GM19238 (cell line): ENCODE results near the gene GPRC5A.
A peak's percentile ranks its signal among the peaks of the same experiment; 100 is the strongest.

Experiments
- DNase-seq: peaks from one replicate; pipeline ENCODE4 v3.0.0; 2011; ENCODE audit warnings: low spot score; ENCODE audit not compliant: insufficient read length

GPRC5A gene

DNA sequence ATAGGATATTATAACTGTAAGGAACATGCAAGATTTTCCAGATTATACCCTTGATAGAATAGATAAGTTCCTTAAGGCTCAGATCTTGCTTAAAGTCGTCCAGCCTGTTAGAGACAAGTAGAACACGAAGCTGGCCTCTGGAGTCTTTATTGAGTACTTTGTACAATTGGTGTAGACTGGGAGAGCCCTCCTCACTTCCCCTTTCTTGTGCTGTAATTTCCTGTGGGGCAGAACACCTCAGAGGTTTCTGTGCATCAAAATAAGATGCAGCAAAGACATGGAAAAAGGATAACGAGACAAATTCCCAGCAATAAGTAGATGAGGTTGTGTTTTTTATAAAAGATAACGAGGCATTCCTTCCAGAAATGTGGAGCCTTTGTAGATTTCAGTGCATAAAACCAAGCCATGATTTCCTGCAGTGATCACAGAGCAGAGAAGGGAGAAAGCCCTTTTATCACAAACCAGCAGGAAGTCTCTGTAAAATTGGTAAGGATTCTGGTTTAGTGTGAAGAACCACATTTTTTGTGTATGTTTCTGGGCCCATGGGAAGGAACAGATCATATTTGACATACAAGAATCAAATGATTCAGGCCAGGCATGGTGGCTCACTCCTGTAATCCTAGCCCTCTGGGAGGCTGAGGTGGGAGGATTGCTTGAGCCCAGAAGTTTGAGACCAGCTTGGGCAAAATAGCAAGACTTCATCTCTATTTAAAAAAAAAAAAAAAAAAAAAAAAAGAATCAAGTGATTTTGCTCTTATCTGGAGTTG lies 18.0 kb downstream of the GPRC5A start:
- no peak for DNase-seq

- no peak for DNase-seq
These were observed 18.6 kb downstream of the GPRC5A start for GRCh38 chr12:12909995-12910420.

DNA sequence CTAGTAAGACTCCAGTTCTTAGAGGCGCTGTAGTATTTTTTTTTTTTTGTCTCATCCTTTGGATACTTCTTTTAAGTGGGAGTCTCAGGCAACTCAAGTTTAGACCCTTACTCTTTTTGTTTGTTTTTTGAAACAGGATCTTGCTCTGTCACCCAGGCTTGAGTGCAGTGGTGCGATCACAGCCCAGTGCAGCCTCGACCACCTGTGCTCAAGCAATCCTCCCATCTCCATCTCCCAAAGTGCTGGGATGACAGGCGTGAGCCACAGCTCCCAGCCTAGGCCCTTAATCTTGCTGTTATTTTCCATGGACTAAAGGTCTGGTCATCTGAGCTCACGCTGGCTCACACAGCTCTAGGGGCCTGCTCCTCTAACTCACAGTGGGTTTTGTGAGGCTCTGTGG lies 21.3 kb downstream of the GPRC5A start:
- DNase-seq, result no peak

DNA sequence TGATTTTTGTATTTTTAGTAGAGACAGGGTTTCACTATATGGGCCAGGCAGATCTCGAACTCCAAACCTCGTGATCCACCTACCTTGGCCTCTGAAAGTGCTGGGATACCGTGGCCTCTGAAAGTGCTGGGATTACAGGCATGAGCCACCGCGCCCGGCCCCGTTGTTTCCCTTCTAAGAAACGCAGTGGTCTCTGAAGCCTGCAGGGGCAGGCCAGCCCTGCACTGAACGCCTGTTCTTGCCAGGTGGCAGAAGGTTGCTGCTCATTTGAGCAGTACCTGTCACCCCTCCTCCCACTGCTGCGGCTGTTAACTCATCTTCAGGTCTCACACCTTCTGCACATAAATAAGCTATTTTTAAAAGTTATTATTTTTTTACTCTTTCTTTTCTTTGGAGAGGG lies 24.3 kb downstream of the GPRC5A start:
- DNase-seq, result no peak

- DNase-seq, result peak; percentile 63
These were observed 25.0 kb downstream of the GPRC5A start for GRCh38 chr12:12916135-12916944.

DNA sequence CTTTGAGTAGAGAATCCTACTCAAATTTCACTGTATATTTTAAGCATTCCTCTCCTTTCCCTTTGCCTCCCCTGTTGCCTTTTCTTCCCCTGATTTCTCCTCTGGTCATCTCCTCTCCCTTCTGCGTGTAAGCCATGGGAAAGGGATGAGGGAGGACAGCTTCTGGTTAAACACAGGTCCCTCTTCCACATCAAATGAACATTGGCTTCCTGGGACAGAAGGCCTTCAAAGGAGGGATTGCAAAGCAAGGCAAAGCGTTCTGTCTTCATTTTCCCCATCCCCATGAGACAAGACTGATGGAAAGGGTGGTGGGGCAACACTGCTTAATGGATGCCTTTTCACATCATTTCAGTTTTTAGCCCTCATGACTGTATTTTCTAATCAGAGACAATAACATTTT lies 26.2 kb downstream of the GPRC5A start:
- no peak for DNase-seq

DNA sequence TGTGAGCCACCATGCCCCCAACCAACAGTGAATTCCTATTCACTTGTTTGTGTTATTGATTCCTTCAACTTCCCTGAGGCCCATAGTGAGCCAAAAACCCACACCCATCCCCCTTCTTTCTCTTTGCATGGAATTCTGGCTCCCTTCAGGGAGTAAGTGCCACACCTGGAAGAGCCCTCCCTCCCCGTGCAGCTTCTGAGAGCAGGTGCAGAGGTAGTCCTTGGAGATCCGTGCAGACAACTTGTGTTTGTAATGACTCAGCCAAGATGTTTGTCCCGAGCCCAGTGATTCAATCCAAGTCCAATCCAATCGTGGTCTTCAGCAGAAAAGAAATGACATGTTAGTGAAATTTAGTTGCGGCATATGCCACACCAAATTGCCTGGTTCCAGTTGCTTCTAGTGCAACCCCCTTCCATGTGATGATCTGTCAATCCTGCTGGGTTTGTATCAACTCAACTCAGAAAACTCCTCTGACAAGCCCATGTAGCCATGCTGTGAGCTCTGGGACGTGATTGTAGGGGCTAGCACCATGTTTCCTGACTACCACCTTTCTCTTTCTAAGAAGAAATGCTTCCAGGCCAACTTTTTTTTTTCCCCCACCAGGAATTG lies 27.5 kb downstream of the GPRC5A start:
- no peak for DNase-seq

- no peak for DNase-seq
These were observed 28.5 kb downstream of the GPRC5A start for GRCh38 chr12:12919666-12920435.

GRCh38 chr12:12922191-12922616 lies 30.8 kb downstream of the GPRC5A start:
- no peak for DNase-seq

GRCh38 chr12:12922978-12923377 lies 31.6 kb downstream of the GPRC5A start:
- DNase-seq, result no peak

DNA sequence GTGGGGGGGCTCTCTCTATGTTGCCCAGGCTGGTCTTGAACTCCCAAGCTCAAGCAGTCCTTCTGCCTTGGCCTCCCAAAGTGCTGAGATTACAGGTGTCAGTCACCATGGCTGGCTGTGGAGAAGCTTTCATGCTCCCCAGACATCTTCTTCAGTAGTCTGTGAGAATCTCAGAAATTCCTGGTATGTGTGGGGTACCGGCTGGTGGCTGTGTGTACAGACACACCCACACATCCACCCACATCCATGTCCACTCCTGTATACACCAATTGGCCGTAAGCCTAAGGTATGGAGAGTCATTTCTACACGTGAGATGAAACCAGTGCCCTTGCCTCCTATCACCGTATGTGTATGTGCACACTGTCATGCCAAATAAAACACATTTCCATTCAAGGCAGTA lies 32.8 kb downstream of the GPRC5A start:
- DNase-seq, result no peak

- no peak for DNase-seq
These were observed 34.0 kb downstream of the GPRC5A start for GRCh38 chr12:12925388-12925787.

DNA sequence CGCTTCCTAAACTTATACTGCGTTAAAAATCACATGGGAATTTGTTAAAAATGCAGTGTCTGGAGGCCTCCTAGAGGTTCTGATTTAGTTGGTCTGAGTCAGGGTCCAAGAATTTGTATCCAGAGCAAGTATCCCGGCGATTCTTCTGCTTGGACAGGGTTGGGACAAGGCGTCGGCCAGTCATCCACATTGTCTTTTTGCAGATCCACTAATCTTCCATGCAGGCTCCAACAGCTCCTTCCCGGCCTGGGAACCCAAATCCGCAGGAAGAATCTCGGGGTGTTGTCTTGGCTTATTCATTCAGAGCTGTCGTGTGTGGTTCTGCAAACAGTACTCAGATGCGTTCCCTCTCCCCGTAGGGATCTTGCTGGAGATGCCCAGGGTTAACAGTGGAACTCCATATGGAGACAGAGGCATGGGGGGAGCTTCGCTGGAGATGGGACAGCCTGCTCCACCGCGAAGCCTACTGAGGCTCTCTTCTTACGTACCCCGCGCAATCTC lies 35.3 kb downstream of the GPRC5A start:
- no peak for DNase-seq

DNA sequence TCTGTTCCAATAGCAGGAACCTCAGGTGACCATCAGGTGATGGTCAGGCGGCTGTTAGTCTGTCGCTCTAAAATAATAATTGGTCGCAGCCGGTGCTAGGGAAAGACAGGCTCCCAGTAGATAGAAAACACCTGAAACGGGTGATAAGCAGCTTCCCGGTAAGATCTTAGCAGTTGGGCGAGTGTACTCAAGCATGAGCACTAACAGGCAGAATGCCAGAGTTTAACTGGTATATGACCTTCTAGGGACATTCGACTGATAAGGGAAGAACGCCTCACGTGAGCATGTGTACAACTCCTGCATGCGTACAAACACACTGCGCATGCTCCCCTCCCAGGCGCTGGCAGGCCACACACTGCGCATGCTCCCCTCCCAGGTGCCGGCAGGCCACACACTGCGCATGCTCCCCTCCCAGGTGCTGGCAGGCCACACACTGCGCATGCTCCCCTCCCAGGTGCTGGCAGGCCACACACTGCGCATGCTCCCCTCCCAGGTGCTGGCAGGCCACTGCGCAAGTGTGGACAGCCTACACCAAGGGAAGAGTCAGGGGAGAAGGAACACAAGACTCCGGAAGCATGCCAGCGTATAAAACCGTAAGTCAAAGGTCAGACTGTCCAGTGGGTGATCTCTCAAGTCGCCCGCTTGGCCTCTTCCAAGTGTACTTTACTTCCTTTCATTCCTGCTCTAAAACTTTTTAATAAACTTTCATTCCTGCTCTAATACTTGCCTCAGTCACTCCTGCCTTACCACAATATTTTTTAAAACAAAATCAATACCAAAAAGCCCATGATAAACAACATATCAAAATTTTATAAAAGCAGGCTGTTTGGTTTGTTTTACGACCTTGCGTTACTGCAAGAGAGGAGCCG lies 36.1 kb downstream of the GPRC5A start:
- DNase-seq, result no peak

- DNase-seq, result no peak
These were observed 38.3 kb downstream of the GPRC5A start for GRCh38 chr12:12929696-12930095.

DNA sequence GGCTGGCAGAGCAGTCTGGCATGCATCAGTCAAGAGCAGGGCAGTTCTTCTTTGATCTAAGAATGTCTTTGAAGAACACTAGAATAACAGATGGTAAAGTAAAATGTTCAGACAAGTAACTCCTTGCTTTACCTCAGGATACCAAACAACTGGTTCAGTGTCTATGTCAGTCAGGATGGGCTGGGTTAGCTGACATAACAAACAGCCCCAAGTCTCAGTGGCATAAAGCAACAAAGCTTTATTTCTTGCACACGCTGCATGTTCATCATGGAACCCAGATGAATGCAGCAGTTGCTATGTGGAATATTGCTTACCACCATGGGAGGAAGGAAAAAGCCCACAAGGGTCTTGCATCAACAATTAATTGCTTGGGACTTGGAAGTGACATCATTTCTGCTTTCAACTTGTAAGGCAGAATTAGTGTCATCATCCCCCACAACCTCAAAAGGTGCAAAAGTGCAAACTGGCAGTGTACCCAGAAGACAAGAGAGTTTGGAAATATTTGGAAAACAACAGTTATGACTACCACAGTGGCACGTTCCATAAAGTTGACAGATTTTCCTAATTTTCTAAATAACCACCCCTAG lies 39.4 kb downstream of the GPRC5A start:
- no peak for DNase-seq

- DNase-seq, result no peak
These were observed 42.4 kb downstream of the GPRC5A start for GRCh38 chr12:12933742-12934141.

DNA sequence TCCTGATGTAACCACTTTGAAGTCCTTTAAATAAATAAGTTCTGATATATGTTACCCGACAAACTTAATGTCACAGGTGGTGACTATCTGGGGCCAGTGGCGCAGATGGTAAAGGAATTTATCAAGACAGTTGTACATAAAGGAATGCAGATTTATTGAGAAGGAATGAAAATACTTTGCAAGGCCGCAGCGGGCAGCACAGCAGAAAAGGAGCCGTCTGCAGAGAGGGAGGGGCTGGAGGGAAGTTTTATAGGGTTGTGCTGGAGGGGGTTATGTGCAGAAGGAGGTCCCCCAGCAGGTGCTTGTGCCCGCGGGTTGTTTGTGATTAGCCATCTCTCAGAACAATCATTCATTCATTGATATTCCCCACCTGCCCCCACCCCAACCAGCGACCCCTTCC lies 43.2 kb downstream of the GPRC5A start:
- DNase-seq, result no peak

GRCh38 chr12:12936983-12937491 lies 45.7 kb downstream of the GPRC5A start:
- no peak for DNase-seq

DNA sequence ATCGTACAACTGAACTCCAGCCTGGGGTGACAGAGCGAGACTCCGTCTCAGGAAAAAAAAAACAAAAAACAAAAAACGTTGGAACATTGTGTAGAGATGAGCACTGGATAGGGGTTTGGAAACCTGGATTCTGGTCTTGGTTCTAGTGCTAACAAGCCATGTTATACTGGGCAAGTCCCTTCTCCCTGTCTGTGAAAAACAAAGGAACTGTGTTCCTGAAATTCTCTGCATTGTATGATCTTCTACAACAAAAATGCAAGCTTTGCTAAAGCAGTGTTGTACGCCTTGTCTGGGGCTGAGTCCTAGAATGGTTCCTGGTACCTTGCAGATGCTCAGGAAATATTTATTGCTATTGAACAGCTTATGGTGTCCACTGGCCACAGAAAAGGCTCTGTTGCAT lies 47.2 kb downstream of the GPRC5A start:
- DNase-seq, result no peak
